ENCODE data around the gene POU3F1. TPM values are rescaled to one million over a fixed set of nuclear protein-coding genes. Genes with fewer than 3 reads are reported as not detected.

Gene POU3F1
- 1.6 TPM for total RNA-seq

DNA sequence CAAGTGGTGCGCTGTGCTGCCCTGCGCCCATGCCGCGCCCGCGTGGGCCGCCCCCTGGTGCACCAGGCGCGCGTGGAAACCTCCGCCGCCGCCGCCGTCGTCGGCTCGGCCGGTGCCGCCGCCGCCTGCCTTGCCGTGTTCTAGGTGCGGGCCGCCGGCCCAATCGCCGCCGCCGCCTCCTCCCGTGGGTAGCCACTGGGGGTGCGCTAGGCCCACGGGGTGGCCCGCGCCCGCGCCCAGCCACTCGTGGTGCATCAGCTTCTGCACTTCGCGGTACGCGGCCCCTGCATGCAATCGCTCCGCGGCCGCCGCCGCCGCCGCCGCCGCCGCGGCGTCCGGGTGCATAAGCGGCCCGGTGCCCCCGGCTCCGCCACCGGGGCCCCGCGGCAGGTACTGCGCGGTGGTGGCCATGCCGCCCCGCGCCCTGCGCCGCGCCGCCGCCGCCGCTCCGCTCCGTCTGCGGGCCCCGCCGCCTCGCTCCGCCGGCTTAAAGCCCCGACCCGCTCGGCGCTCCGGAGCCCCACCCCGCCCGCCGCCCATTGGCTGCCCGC, at the start of gene POU3F1:
Gene POU3F1 (minus strand): TSS at position 461 of the 551 bp plus-strand sequence. CDS start 50 bp downstream, at position 411.

GRCh38 chr1:38012363-38013226, 34.0 kb downstream of the POU3F1 start, which contains the start of gene UTP11:
Gene UTP11 (plus strand): TSS chr1:38012734. CDS start chr1:38012803, 69 bp downstream.

GRCh38 chr1:38005195-38006007, 41.2 kb downstream of the POU3F1 start, which contains the start of gene FHL3:
Gene FHL3 (minus strand): TSS chr1:38005514. CDS start chr1:37999412, 6,102 bp downstream.

Small RNA genes within 50 kb of the gene (small RNA-seq; reads per million reads assigned to genes)
- gene MIR3659: 0.23 reads per million

Other genes starting within 250 kb of the POU3F1 start
- 25.1 TPM for gene C1orf122, start 239.0 kb downstream of the POU3F1 start, total RNA-seq
- gene YRDC, start 238.6 kb downstream of the POU3F1 start, total RNA-seq: 9.7 TPM
- 4.2 TPM for gene MTF1, start 187.2 kb downstream of the POU3F1 start, total RNA-seq
- 14.5 TPM for gene INPP5B, start 99.7 kb downstream of the POU3F1 start, total RNA-seq
- gene SF3A3, start 56.8 kb downstream of the POU3F1 start, total RNA-seq: 59.1 TPM
- gene FHL3, start 41.3 kb downstream of the POU3F1 start, total RNA-seq: 5.5 TPM
- 38.3 TPM for gene UTP11, start 34.1 kb downstream of the POU3F1 start, total RNA-seq